H1 (cell line): ENCODE measurements around the gene SECISBP2. TPM values are rescaled to one million over a fixed set of nuclear protein-coding genes. Genes with fewer than 3 reads are reported as not detected.

Experiments used
- CTCF ChIA-PET: fragments of 300-600 bp; sonication (Branson Sonifier 250); formaldehyde crosslinking; loops from one replicate; lab custom pipeline; 2021; ENCODE audit not compliant: partially characterized antibody; lab: Charles Lee
- POLR2A ChIA-PET: fragments of 300-600 bp; sonication (Branson Sonifier 250); formaldehyde crosslinking; loops from one replicate; lab custom pipeline; 2021; ENCODE audit warnings: inconsistent platforms; ENCODE audit not compliant: partially characterized antibody; lab: Charles Lee
- DNase-seq, 2 experiments: peaks; one replicate each; pipeline versions ENCODE4 v3.0.0 to v3.0.0-alpha.2; 2010 to 2022; ENCODE audit warnings: low spot score in 2 of 2, low read depth in 1 of 2, mixed read lengths in 1 of 2
- FAIRE-seq: peaks from 2 replicates; lab custom pipeline; 2011; peaks lifted over from hg19 to GRCh38; lab: Jason Lieb, UNC
- H2AFZ ChIP-seq: 2 replicates; pipeline ENCODE4 v1.8.1; 2012; ENCODE audit warnings: low read length, inconsistent platforms
- H2AK5ac ChIP-seq: 2 replicates; pipeline ENCODE4 v1.6.1; 2013; ENCODE audit warnings: low read depth, low read length
- H2BK120ac ChIP-seq: replicated peaks from 2 replicates; pipeline ENCODE3; 2013; ENCODE audit warnings: low read depth, low read length, inconsistent platforms
- H2BK12ac ChIP-seq: 2 replicates; pipeline ENCODE4 v1.6.1; 2013; ENCODE audit warnings: low read depth, low read length
- H2BK15ac ChIP-seq: 2 replicates; pipeline ENCODE4 v1.6.1; 2013; ENCODE audit warnings: low read length
- H2BK20ac ChIP-seq: 2 replicates; pipeline ENCODE4 v1.6.1; 2013; ENCODE audit warnings: low read length
- H2BK5ac ChIP-seq: 2 replicates; pipeline ENCODE4 v1.6.1; 2013; ENCODE audit warnings: low read depth, low read length
- H3K14ac ChIP-seq: 2 replicates; pipeline ENCODE4 v1.6.1; 2013; ENCODE audit warnings: inconsistent platforms; ENCODE audit not compliant: insufficient read length
- H3K18ac ChIP-seq: 2 replicates; pipeline ENCODE4 v1.6.1; 2013; ENCODE audit warnings: low read length; ENCODE audit errors: extremely low read depth
- H3K23ac ChIP-seq: 2 replicates; pipeline ENCODE4 v1.6.1; 2013; ENCODE audit warnings: inconsistent platforms; ENCODE audit not compliant: insufficient read length
- H3K23me2 ChIP-seq: 2 replicates; pipeline ENCODE4 v1.6.1; 2013; ENCODE audit warnings: low read depth, low read length
- H3K27ac ChIP-seq: 2 replicates; pipeline ENCODE4 v1.6.1; 2011; ENCODE audit warnings: low read depth, low read length, inconsistent platforms
- H3K27me3 ChIP-seq, 4 experiments: replicated peaks in 1 of 4; 1 replicate in 1 of 4; 2 replicates in 3 of 4; pipeline versions ENCODE4 v1.6.1 to v1.8.1; 2011 to 2013; ENCODE audit warnings: low read length in 3 of 4, mild to moderate bottlenecking in 3 of 4, inconsistent platforms in 2 of 4, mixed read lengths in 2 of 4, moderate library complexity in 1 of 4; ENCODE audit not compliant: control insufficient read depth in 3 of 4, insufficient read depth in 3 of 4; ENCODE audit errors: extremely low read depth in 1 of 4
- H3K36me3 ChIP-seq, 4 experiments: 2 replicates each; pipeline versions ENCODE4 v1.6.1 to v1.8.1; 2011 to 2013; ENCODE audit warnings: mild to moderate bottlenecking in 4 of 4, low read length in 3 of 4, moderate library complexity in 2 of 4, control low read depth in 1 of 4, inconsistent platforms in 1 of 4; ENCODE audit not compliant: insufficient read depth in 4 of 4, control insufficient read depth in 2 of 4
- H3K4ac ChIP-seq: replicated peaks from 2 replicates; pipeline ENCODE3; 2013; ENCODE audit warnings: low read length, low read depth, mixed read lengths, inconsistent platforms; ENCODE audit not compliant: insufficient read length
- H3K4me1 ChIP-seq, 4 experiments: replicated peaks in 1 of 4; 1 replicate in 1 of 4; 2 replicates in 3 of 4; pipeline versions ENCODE4 v1.6.1 to v1.8.1; 2011 to 2013; ENCODE audit warnings: low read length in 3 of 4, inconsistent platforms in 2 of 4, mixed read lengths in 1 of 4; ENCODE audit not compliant: insufficient read depth in 4 of 4, control insufficient read depth in 3 of 4
- H3K4me2 ChIP-seq, 2 experiments: 2 replicates each; pipeline versions ENCODE4 v1.6.1 to v1.8.1; 2011 to 2013; ENCODE audit warnings: low read depth in 2 of 2, low read length in 2 of 2, control low read depth in 1 of 2, inconsistent platforms in 1 of 2, mild to moderate bottlenecking in 1 of 2; ENCODE audit not compliant: insufficient read depth in 1 of 2
- H3K4me3 ChIP-seq, 4 experiments: fragments of 200-600, 300-600 bp in 1 of 4; sonication (generic), shearing (Covaris generic), sonication (Bioruptor Twin) in 1 of 4; 2 replicates each; pipeline versions ENCODE4 v1.5.1 to v1.8.1; 2011 to 2016; ENCODE audit warnings: low read length in 4 of 4, low read depth in 3 of 4, control low read depth in 2 of 4, inconsistent platforms in 2 of 4, mild to moderate bottlenecking in 2 of 4, mixed read lengths in 1 of 4, moderate library complexity in 1 of 4; ENCODE audit not compliant: insufficient read depth in 2 of 4; ENCODE audit errors: extremely low read depth in 1 of 4
- H3K56ac ChIP-seq: replicated peaks from 2 replicates; pipeline ENCODE3; 2013; ENCODE audit warnings: low read depth, mild to moderate bottlenecking, mixed read lengths, low read length, inconsistent platforms; ENCODE audit not compliant: insufficient read length
- H3K79me1 ChIP-seq: 2 replicates; pipeline ENCODE4 v1.6.1; 2013; ENCODE audit warnings: low read depth, low read length, control low read depth
- H3K79me2 ChIP-seq, 2 experiments: 2 replicates each; pipeline versions ENCODE4 v1.6.1 to v1.8.1; 2012 to 2013; ENCODE audit warnings: low read length in 2 of 2, mild to moderate bottlenecking in 2 of 2, inconsistent platforms in 1 of 2; ENCODE audit not compliant: insufficient read depth in 2 of 2, control insufficient read depth in 1 of 2
- H3K9ac ChIP-seq, 4 experiments: replicated peaks in 1 of 4; 1 replicate in 1 of 4; 2 replicates in 3 of 4; pipeline versions ENCODE4 v1.6.1 to v1.8.1; 2011 to 2013; ENCODE audit warnings: low read depth in 3 of 4, low read length in 3 of 4, control low read depth in 2 of 4, mild to moderate bottlenecking in 2 of 4, moderate library complexity in 2 of 4, inconsistent platforms in 1 of 4; ENCODE audit errors: extremely low read depth in 1 of 4
- H3K9me3 ChIP-seq, 2 experiments: 2 replicates each; pipeline versions ENCODE4 v1.6.1 to v1.8.1; 2012 to 2013; ENCODE audit warnings: mild to moderate bottlenecking in 2 of 2, moderate library complexity in 2 of 2, control low read depth in 1 of 2, inconsistent platforms in 1 of 2, low read depth in 1 of 2, low read length in 1 of 2, mixed read lengths in 1 of 2; ENCODE audit not compliant: insufficient read depth in 2 of 2
- H4K20me1 ChIP-seq, 2 experiments: replicated peaks in 1 of 2; 2 replicates each; pipeline versions ENCODE3 to v1.8.1; 2011 to 2013; ENCODE audit warnings: inconsistent platforms in 2 of 2, low read length in 2 of 2, mild to moderate bottlenecking in 1 of 2; ENCODE audit not compliant: insufficient read depth in 2 of 2, control insufficient read depth in 1 of 2
- H4K5ac ChIP-seq: 2 replicates; pipeline ENCODE4 v1.6.1; 2013; ENCODE audit warnings: low read length, low read depth, mixed read lengths, inconsistent platforms; ENCODE audit not compliant: insufficient read length
- H4K8ac ChIP-seq: 2 replicates; pipeline ENCODE4 v1.8.0; 2013; ENCODE audit warnings: mild to moderate bottlenecking, moderate library complexity, low read length, inconsistent platforms; ENCODE audit not compliant: insufficient read depth; ENCODE audit errors: extremely low read depth
- H4K91ac ChIP-seq: replicated peaks from 2 replicates; pipeline ENCODE3; 2013; ENCODE audit warnings: low read length, mixed read lengths, inconsistent platforms; ENCODE audit not compliant: insufficient read length
- CEBPB ChIP-seq: IDR thresholded peaks from 2 replicates; pipeline ENCODE4 v1.6.1; 2012; ENCODE audit warnings: low read depth, low read length
- CHD1 ChIP-seq: IDR thresholded peaks from 2 replicates; pipeline ENCODE4 v1.6.1; 2012; ENCODE audit warnings: low read depth, low read length, improper control_type of control experiment
- CHD2 ChIP-seq: IDR thresholded peaks from 2 replicates; pipeline ENCODE4 v1.6.1; 2012; ENCODE audit warnings: low read length, improper control_type of control experiment
- CREB1 ChIP-seq: IDR thresholded peaks from 2 replicates; pipeline ENCODE4 v1.6.1; 2012; ENCODE audit warnings: inconsistent platforms
- EZH2 ChIP-seq: fragments of 200-600 bp; sonication (generic); IDR thresholded peaks from 2 replicates; pipeline ENCODE4 v1.7.1; 2012; ENCODE audit warnings: low read depth, mild to moderate bottlenecking, moderate library complexity, low read length, inconsistent platforms; ENCODE audit not compliant: severe bottlenecking
- FOSL1 ChIP-seq: IDR thresholded peaks from 2 replicates; pipeline ENCODE4 v1.6.1; 2011; ENCODE audit warnings: mild to moderate bottlenecking, low read depth, low read length, moderate library complexity; ENCODE audit not compliant: insufficient read depth
- GABPA ChIP-seq: IDR thresholded peaks from 2 replicates; pipeline ENCODE4 v1.6.1; 2011; ENCODE audit warnings: mild to moderate bottlenecking, low read length, moderate library complexity, borderline replicate concordance; ENCODE audit not compliant: insufficient read depth
- HDAC6 ChIP-seq: IDR thresholded peaks from one replicate; pipeline ENCODE4 v1.7.1; 2012; ENCODE audit warnings: low read depth, mild to moderate bottlenecking, inconsistent platforms, low read length, moderate library complexity
- JUND ChIP-seq: IDR thresholded peaks from 2 replicates; pipeline ENCODE4 v1.6.1; 2011; ENCODE audit warnings: mild to moderate bottlenecking, improper control_type of control experiment, low read length
- KDM1A ChIP-seq: fragments of 200-600, 300-600 bp; sonication (generic); IDR thresholded peaks from 2 replicates; pipeline ENCODE4 v1.7.1; 2016; ENCODE audit warnings: mild to moderate bottlenecking, low read length, borderline replicate concordance
- MAFK ChIP-seq: IDR thresholded peaks from 2 replicates; pipeline ENCODE4 v1.6.1; 2012; ENCODE audit warnings: low read depth, mild to moderate bottlenecking, improper control_type of control experiment, low read length
- SIX5 ChIP-seq: IDR thresholded peaks from 2 replicates; pipeline ENCODE4 v1.6.1; 2011; ENCODE audit warnings: mild to moderate bottlenecking, low read depth, low read length
- SP2 ChIP-seq: IDR thresholded peaks from 2 replicates; pipeline ENCODE4 v1.6.1; 2012; ENCODE audit warnings: mild to moderate bottlenecking, low read length, inconsistent platforms
- SRF ChIP-seq: IDR thresholded peaks from 2 replicates; pipeline ENCODE4 v1.6.1; 2011; ENCODE audit warnings: mild to moderate bottlenecking, low read depth, low read length, moderate library complexity
- TAF1 ChIP-seq: IDR thresholded peaks from 2 replicates; pipeline ENCODE4 v1.6.1; 2011; ENCODE audit warnings: mild to moderate bottlenecking, low read depth, low read length
- TCF12 ChIP-seq: IDR thresholded peaks from 2 replicates; pipeline ENCODE4 v1.6.1; 2011; ENCODE audit warnings: low read depth, mild to moderate bottlenecking, low read length
- ZNF274 ChIP-seq: IDR thresholded peaks from 2 replicates; pipeline ENCODE4 v1.7.0; 2012; ENCODE audit warnings: low read length, borderline replicate concordance; ENCODE audit errors: extremely low read depth
- WGBS, 2 experiments: shearing (Covaris generic) in 1 of 2; methylation state at CpG; one replicate each; pipeline versions ENCODE4 v1.1.6 to v1.1.7; 2013 to 2015; ENCODE audit warnings: low lambda C conversion rate in 2 of 2, mixed read lengths in 2 of 2, inconsistent platforms in 1 of 2, low coverage in 1 of 2, missing lambda C conversion rate in 1 of 2; ENCODE audit not compliant: insufficient replicate concordance in 2 of 2, insufficient coverage in 1 of 2, insufficient read length in 1 of 2; ENCODE audit errors: extremely low coverage in 1 of 2, missing lambda C conversion rate in 1 of 2; 5-methylcytosine and 5-hydroxymethylcytosine counted together
- polyA plus RNA-seq, 7 experiments: library from polyadenylated mRNA; depleted of rRNA in 3 of 7; stranded (reverse) in 5 of 7; unstranded in 2 of 7; fragments of >200 nt in 5 of 7; fragments of 200-250 nt in 2 of 7; gene quantifications; 1 replicate in 5 of 7; 2 replicates in 1 of 7; 4 replicates in 1 of 7; pipeline versions ENCODE4 v1.2.1 to v1.2.3, GENCODE V29; 2011 to 2013; ENCODE audit warnings: missing spikeins in 2 of 7, mixed read lengths in 2 of 7
- total RNA-seq: library from RNA; stranded (reverse); fragmentation: NEBNext Ultra II Directional; extraction: Animal tissue kit (Norgen Biotek cat#: 25700); gene quantifications from 2 replicates; pipeline ENCODE4 v1.2.1, GENCODE V29; 2021

Gene SECISBP2
- total and polyA plus RNA-seq, 2 of the 8 experiments (the other 6 are each of a cell fraction or from before 2014, with no cell fraction given): 39.0 to 61.7 TPM

- Histone ChIP-seq H3K4me3 (no peak overlapping the region), H3K4me2 (no peak overlapping the region), H2BK20ac (no peak overlapping the region), H4K5ac (no peak overlapping the region), H3K23me2 (peaks cover 21% of the 10 kb centered on the region; the same call in 1 of the 2 replicates), H4K91ac (no peak overlapping the region), H2BK120ac (no peak overlapping the region), H3K14ac (no peak overlapping the region), H2AK5ac (no peak overlapping the region), H3K79me2 (no peaks in the 10 kb centered on the region), H3K36me3 (peaks cover 2 to 6% (median 4%) of the 10 kb centered on the region in 4 experiments; a peak in 6 of 8 replicates), H3K9me3 (no peaks in the 10 kb centered on the region), H4K20me1 (peaks cover 0 to 19% of the 10 kb centered on the region in 2 experiments), H3K56ac (no peak overlapping the region), H3K79me1 (peaks cover 4% of the 10 kb centered on the region), H3K9ac (no peak overlapping the region), H3K4me1 (no peaks in the 10 kb centered on the region), H2BK12ac (no peak overlapping the region), H2BK15ac (no peak overlapping the region), H3K23ac (no peak overlapping the region), H3K18ac (no peak overlapping the region), H3K4ac (no peak overlapping the region), H3K27me3 (no peaks in the 10 kb centered on the region), H4K8ac (no peak overlapping the region), H2AFZ (no peak overlapping the region), H2BK5ac (no peak overlapping the region), H3K27ac (no peak overlapping the region)
- DNase-seq (no peak), FAIRE-seq (no peak)
- POLR2A ChIA-PET: interaction anchor here (0.6 to 1.2 kb wide), 4 partner anchors 14 to 924 kb away, joined by 3 read pairs; no protein-coding TSS in a partner anchor
- 91% methylated on average over 3 of the region's 3 CpGs; no CpG with 5 or more reads in 1 of the 2 experiments for WGBS, 2 experiments
- CTCF ChIA-PET: interaction anchor here (0.9 kb wide), 1 partner anchor 51 kb away, joined by 3 read pairs; no protein-coding TSS in a partner anchor
- TF ChIP-seq SP2: no peak
- TF ChIP-seq CREB1: no peak
- no peak for TF ChIP-seq JUND
- no peak for TF ChIP-seq GABPA
- no peak for TF ChIP-seq CHD1
- no peak for TF ChIP-seq TAF1
- no peak for TF ChIP-seq SIX5
- no peak for TF ChIP-seq SRF
- no peak for TF ChIP-seq ZNF274
- no peak for TF ChIP-seq KDM1A
- TF ChIP-seq EZH2: no peak
- no peak for TF ChIP-seq HDAC6
- no peak for TF ChIP-seq CHD2
- no peak for TF ChIP-seq FOSL1
- no peak for TF ChIP-seq TCF12
- TF ChIP-seq MAFK: no peak
- no peak for TF ChIP-seq CEBPB
These were observed 48.4 kb downstream of the SECISBP2 start for GRCh38 chr9:89366711-89367110.
